HepG2 (cell line): Measurements from ENCODE around the gene SLC13A3. TPM values are rescaled to one million over a fixed set of nuclear protein-coding genes. Genes with fewer than 3 reads are reported as not detected.

Experiments
- CHD4 ChIP-seq: fragments of 200-600 bp; sonication (generic); IDR thresholded peaks from 2 replicates; pipeline ENCODE4 v1.7.0; 2017; ENCODE audit warnings: mild to moderate bottlenecking, low read length, borderline replicate concordance
- GABPA ChIP-seq, 2 experiments: IDR thresholded peaks; 2 replicates each; pipeline ENCODE4 v1.6.1; 2011 to 2016; ENCODE audit warnings: low read depth in 2 of 2, low read length in 1 of 2, missing biosample characterization in 1 of 2, missing genetic modification characterization in 1 of 2
- KLF11 ChIP-seq: IDR thresholded peaks from 2 replicates; pipeline ENCODE4 v1.6.1; 2016; ENCODE audit warnings: missing compliant biosample characterization
- LCORL ChIP-seq, 2 experiments: fragments of 450-650 bp in 1 of 2; sonication (generic) in 1 of 2; formaldehyde crosslinking in 1 of 2; IDR thresholded peaks; 2 replicates each; pipeline versions ENCODE4 v1.5.0 to v1.6.1; 2017 to 2020; ENCODE audit warnings: antibody characterized with exemption in 1 of 2, missing genetic modification reagents in 1 of 2
- MEIS2 ChIP-seq: sonication (generic); formaldehyde crosslinking; IDR thresholded peaks from 2 replicates; pipeline ENCODE4 v1.9.0; 2021; ENCODE audit warnings: mild to moderate bottlenecking, missing genetic modification reagents
- MYC ChIP-seq: sonication (generic); formaldehyde crosslinking; IDR thresholded peaks from 2 replicates; pipeline ENCODE4 v1.9.0; 2021; ENCODE audit warnings: missing genetic modification reagents, borderline replicate concordance
- NR2F1 ChIP-seq, 2 experiments: fragments of 450-650 bp in 1 of 2; formaldehyde crosslinking in 1 of 2; IDR thresholded peaks; 2 replicates each; pipeline versions ENCODE4 v1.5.0 to v1.6.1; 2016 to 2020; ENCODE audit warnings: mild to moderate bottlenecking in 1 of 2, missing compliant biosample characterization in 1 of 2, missing genetic modification reagents in 1 of 2, moderate library complexity in 1 of 2
- SALL1 ChIP-seq: sonication (generic); formaldehyde crosslinking; IDR thresholded peaks from 2 replicates; pipeline ENCODE4 v1.8.0; 2022; ENCODE audit warnings: mild to moderate bottlenecking, missing genetic modification reagents
- TBX3 ChIP-seq: fragments of 450-650 bp; IDR thresholded peaks from 2 replicates; pipeline ENCODE4 v1.6.1; 2017; ENCODE audit warnings: antibody characterized with exemption, mild to moderate bottlenecking, inconsistent platforms, borderline replicate concordance
- ZIK1 ChIP-seq: sonication (generic); formaldehyde crosslinking; IDR thresholded peaks from 2 replicates; pipeline ENCODE4 v1.5.0; 2020; ENCODE audit warnings: mild to moderate bottlenecking, low read depth, missing genetic modification reagents, borderline replicate concordance
- ZMAT3 ChIP-seq: sonication (generic); formaldehyde crosslinking; conservative IDR thresholded peaks from 2 replicates; pipeline ENCODE4 v1.7.0; 2021; ENCODE audit warnings: missing genetic modification reagents
- ZNF20 ChIP-seq: sonication (generic); formaldehyde crosslinking; IDR thresholded peaks from 2 replicates; pipeline ENCODE4 v1.4.0; 2020; ENCODE audit warnings: mild to moderate bottlenecking, moderate library complexity, missing genetic modification reagents
- ZNF672 ChIP-seq: sonication (generic); formaldehyde crosslinking; IDR thresholded peaks from 2 replicates; pipeline ENCODE4 v1.8.1; 2022; ENCODE audit warnings: missing genetic modification reagents
- ZSCAN22 ChIP-seq: sonication (generic); formaldehyde crosslinking; IDR thresholded peaks from 2 replicates; pipeline ENCODE4 v1.4.0; 2020; ENCODE audit warnings: mild to moderate bottlenecking, missing genetic modification reagents
- polyA plus RNA-seq, 8 experiments: library from polyadenylated mRNA; depleted of rRNA in 3 of 8; stranded (reverse) in 7 of 8; unstranded in 1 of 8; fragments of >200 nt; fragmentation: Illumina TruSeq in 4 of 8; extraction: Trizol in 4 of 8; gene quantifications; 2 replicates each; pipeline versions ENCODE4 v1.2.1 to v1.2.3, GENCODE V29; 2011 to 2016; ENCODE audit warnings: low read depth in 4 of 8, missing spikeins in 1 of 8, mixed read lengths in 1 of 8; ENCODE audit not compliant: insufficient read depth in 1 of 8
- total RNA-seq, 5 experiments: library from RNA; depleted of rRNA; stranded (reverse); fragments of >200 nt; fragmentation: Illumina TruSeq; extraction: Trizol; gene quantifications; 2 replicates each; pipeline ENCODE4 v1.2.3, GENCODE V29; 2016; ENCODE audit warnings: low read depth in 1 of 5
- TF ChIP-seq, protein P1 (sequence below): sonication (generic); formaldehyde crosslinking; IDR thresholded peaks from 2 replicates; pipeline ENCODE4 v1.4.0; 2020; ENCODE audit warnings: mild to moderate bottlenecking, missing genetic modification reagents, borderline replicate concordance
- TF ChIP-seq, protein P2 (sequence below): IDR thresholded peaks from 2 replicates; pipeline ENCODE4 v1.6.1; 2018; ENCODE audit warnings: missing genetic modification reagents, mild to moderate bottlenecking, missing compliant biosample characterization
- TF ChIP-seq, protein P3 (sequence below): IDR thresholded peaks from 2 replicates; pipeline ENCODE4 v1.6.1; 2016; ENCODE audit warnings: mild to moderate bottlenecking
- TF ChIP-seq, protein P4 (sequence below): sonication (generic); formaldehyde crosslinking; IDR thresholded peaks from 2 replicates; pipeline ENCODE4 v1.5.1; 2020; ENCODE audit warnings: mild to moderate bottlenecking, missing genetic modification reagents, moderate library complexity

Gene SLC13A3
- total and polyA plus RNA-seq, 2 of the 13 experiments (the other 11 are each of a cell fraction or from before 2014, with no cell fraction given) = 66.5 to 76.0 TPM

DNA sequence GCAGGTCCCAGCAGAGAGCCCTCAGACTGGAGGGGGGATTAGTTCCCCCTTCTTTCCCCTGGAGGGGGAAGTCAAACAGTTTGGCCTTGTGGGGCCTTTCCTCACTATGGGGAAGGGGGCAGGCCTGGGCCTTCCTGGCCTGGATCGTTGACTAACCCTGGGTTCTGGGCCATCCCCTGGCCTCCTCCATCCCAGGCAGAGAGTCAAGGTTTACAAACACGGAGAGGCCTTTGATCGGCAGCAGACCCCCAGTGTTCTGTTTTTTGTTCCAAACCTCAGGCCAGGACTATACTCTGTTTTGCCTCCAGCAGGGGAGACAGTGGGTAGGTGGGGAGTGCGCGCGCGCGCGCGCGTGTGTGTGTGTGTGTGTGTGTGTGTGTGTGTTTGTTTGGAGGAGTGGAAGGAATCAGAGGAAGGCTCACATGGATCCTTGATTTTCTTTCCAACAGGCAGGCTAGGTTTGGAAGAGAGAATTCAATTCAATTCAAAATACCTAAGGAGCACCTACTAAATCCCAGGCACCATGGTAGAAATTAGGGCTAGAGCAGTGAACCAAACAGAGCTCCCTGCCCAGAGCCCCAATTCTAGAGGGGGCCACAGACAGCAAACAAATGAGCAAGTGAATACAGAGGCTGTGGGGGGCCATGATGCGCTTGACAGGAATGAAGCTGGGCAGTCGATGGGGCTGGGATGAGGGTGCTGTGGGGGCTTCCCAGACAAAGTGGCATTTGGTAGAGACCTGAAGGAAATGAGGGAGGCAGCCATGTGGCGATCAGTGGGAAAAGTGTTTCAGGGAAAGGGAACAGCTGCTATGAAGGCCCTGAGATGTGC, 23.2 kb upstream of the SLC13A3 start (continued):
- TF ChIP-seq, protein P1, sequence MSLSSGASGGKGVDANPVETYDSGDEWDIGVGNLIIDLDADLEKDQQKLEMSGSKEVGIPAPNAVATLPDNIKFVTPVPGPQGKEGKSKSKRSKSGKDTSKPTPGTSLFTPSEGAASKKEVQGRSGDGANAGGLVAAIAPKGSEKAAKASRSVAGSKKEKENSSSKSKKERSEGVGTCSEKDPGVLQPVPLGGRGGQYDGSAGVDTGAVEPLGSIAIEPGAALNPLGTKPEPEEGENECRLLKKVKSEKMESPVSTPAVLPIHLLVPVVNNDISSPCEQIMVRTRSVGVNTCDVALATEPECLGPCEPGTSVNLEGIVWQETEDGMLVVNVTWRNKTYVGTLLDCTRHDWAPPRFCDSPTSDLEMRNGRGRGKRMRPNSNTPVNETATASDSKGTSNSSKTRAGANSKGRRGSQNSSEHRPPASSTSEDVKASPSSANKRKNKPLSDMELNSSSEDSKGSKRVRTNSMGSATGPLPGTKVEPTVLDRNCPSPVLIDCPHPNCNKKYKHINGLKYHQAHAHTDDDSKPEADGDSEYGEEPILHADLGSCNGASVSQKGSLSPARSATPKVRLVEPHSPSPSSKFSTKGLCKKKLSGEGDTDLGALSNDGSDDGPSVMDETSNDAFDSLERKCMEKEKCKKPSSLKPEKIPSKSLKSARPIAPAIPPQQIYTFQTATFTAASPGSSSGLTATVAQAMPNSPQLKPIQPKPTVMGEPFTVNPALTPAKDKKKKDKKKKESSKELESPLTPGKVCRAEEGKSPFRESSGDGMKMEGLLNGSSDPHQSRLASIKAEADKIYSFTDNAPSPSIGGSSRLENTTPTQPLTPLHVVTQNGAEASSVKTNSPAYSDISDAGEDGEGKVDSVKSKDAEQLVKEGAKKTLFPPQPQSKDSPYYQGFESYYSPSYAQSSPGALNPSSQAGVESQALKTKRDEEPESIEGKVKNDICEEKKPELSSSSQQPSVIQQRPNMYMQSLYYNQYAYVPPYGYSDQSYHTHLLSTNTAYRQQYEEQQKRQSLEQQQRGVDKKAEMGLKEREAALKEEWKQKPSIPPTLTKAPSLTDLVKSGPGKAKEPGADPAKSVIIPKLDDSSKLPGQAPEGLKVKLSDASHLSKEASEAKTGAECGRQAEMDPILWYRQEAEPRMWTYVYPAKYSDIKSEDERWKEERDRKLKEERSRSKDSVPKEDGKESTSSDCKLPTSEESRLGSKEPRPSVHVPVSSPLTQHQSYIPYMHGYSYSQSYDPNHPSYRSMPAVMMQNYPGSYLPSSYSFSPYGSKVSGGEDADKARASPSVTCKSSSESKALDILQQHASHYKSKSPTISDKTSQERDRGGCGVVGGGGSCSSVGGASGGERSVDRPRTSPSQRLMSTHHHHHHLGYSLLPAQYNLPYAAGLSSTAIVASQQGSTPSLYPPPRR (CRISPR knock-in tag) = peak; percentile 95
- TF ChIP-seq GABPA (IDR thresholded peaks at IDR 0.05; ENCODE audit: low read depth, low read length) = no peak
- TF ChIP-seq GABPA (CRISPR knock-in tag; IDR thresholded peaks at IDR 0.05; ENCODE audit: low read depth) = peak; percentile 53
- TF ChIP-seq ZNF672 = no peak
- TF ChIP-seq NR2F1 (CRISPR knock-in tag; IDR thresholded peaks at IDR 0.05) = peak; percentile 32 to 51; a peak in 3 of 4 replicates
- TF ChIP-seq CHD4 = peak; percentile 61; the same call in 1 of the 2 replicates
- TF ChIP-seq, protein P2, sequence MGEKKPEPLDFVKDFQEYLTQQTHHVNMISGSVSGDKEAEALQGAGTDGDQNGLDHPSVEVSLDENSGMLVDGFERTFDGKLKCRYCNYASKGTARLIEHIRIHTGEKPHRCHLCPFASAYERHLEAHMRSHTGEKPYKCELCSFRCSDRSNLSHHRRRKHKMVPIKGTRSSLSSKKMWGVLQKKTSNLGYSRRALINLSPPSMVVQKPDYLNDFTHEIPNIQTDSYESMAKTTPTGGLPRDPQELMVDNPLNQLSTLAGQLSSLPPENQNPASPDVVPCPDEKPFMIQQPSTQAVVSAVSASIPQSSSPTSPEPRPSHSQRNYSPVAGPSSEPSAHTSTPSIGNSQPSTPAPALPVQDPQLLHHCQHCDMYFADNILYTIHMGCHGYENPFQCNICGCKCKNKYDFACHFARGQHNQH = peak; percentile 88
- peak; percentile 70; the same call in 1 of the 2 replicates for TF ChIP-seq MYC (CRISPR knock-in tag)
- TF ChIP-seq, protein P3, sequence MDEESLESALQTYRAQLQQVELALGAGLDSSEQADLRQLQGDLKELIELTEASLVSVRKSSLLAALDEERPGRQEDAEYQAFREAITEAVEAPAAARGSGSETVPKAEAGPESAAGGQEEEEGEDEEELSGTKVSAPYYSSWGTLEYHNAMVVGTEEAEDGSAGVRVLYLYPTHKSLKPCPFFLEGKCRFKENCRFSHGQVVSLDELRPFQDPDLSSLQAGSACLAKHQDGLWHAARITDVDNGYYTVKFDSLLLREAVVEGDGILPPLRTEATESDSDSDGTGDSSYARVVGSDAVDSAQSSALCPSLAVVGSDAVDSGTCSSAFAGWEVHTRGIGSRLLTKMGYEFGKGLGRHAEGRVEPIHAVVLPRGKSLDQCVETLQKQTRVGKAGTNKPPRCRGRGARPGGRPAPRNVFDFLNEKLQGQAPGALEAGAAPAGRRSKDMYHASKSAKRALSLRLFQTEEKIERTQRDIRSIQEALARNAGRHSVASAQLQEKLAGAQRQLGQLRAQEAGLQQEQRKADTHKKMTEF (CRISPR knock-in tag) = peak; percentile 92
- TF ChIP-seq TBX3 = peak; percentile 58; the same call in 1 of the 2 replicates
- TF ChIP-seq ZNF20 (CRISPR knock-in tag) = peak; percentile 93; the same call in 1 of the 2 replicates
- peak; percentile 92 for TF ChIP-seq LCORL (IDR thresholded peaks at IDR 0.05)
- peak; percentile 100 for TF ChIP-seq LCORL (CRISPR knock-in tag; IDR thresholded peaks at IDR 0.05)
- peak; percentile 60; the same call in 1 of the 2 replicates for TF ChIP-seq MEIS2 (CRISPR knock-in tag)
- 0 out of 2 replicates have a peak, but pooled peaks have one; percentile 42 for TF ChIP-seq KLF11 (CRISPR knock-in tag)
- peak; percentile 94 for TF ChIP-seq ZSCAN22
- peak; percentile 98 for TF ChIP-seq SALL1 (CRISPR knock-in tag)
- peak; percentile 76; the same call in 1 of the 2 replicates for TF ChIP-seq ZIK1
- TF ChIP-seq, protein P4, sequence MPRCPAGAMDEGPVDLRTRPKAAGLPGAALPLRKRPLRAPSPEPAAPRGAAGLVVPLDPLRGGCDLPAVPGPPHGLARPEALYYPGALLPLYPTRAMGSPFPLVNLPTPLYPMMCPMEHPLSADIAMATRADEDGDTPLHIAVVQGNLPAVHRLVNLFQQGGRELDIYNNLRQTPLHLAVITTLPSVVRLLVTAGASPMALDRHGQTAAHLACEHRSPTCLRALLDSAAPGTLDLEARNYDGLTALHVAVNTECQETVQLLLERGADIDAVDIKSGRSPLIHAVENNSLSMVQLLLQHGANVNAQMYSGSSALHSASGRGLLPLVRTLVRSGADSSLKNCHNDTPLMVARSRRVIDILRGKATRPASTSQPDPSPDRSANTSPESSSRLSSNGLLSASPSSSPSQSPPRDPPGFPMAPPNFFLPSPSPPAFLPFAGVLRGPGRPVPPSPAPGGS (CRISPR knock-in tag) = peak; percentile 94
- TF ChIP-seq ZMAT3 (CRISPR knock-in tag) = peak; percentile 79
